Right renal pelvis (tissue), 4 donors: ENCODE results near the gene LRSAM1. TPM values are rescaled to one million over a fixed set of nuclear protein-coding genes. Genes with fewer than 3 reads are reported as not detected.

ENCODE experiments used
- DNase-seq, 4 donors: peaks; one replicate each; pipeline ENCODE4 v3.0.0-alpha.2; 2013; ENCODE audit warnings: low read depth in 4 of 4, low spot score in 3 of 4, missing footprints in 1 of 4
- polyA plus RNA-seq, 4 donors: library from polyadenylated mRNA; unstranded; fragments of 120-200 nt; gene quantifications; one replicate each; pipeline ENCODE4 v1.2.1, GENCODE V29; 2013; ENCODE audit not compliant: insufficient read length in 4 of 4

Gene LRSAM1
- polyA plus RNA-seq = 10 to 100 TPM; 12.5 to 18.4 (median 16.8) TPM

DNA sequence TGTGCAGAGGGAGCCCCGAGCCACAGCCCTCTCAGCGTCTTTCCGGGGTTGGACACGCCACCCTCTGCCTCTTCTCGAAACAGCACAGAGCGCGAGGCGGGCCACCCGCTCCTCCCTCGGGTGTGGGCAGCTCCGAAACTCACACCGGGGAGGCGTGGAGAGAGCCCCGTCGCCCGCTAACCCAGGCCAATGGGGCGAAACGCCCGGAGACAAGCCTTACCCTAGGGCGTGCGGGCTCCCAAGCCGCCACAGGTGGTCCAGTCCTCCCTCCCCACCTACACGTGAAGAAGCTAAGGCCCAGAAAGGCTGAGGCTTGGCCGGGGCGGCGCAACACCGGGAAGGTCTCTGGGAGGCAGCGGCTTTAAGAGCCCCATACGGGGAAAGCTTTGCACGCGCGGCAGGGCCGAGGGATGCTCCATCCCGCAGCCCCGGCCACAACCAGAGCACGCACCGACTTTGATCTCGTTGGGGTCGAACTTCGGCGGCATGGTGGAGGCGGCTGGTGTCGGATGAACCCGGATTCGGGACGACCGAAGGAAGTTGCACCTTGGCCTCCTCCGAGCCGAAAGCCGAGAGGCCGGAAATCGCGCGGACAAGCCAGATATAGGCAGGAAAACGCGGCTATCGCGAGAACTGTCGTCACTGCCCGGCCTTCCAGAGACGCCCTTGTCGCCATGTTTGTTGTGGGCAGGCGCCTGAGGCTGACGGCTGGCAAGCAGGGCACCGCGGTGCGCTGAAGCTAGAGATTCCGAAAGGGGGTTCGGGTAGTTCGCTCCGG is at the start of gene LRSAM1, which contains the start of gene RPL12:
Gene LRSAM1, plus strand, starts transcription at position 681 of the 778 bp plus-strand sequence. CDS start 3,018 bp downstream, outside the sequence.
Gene RPL12, minus strand, starts transcription at position 577 of the 778 bp plus-strand sequence. Its CDS starts 89 bp downstream, at position 488.
- DNase-seq = peak; percentile 94 to 99 (median 96)

DNA sequence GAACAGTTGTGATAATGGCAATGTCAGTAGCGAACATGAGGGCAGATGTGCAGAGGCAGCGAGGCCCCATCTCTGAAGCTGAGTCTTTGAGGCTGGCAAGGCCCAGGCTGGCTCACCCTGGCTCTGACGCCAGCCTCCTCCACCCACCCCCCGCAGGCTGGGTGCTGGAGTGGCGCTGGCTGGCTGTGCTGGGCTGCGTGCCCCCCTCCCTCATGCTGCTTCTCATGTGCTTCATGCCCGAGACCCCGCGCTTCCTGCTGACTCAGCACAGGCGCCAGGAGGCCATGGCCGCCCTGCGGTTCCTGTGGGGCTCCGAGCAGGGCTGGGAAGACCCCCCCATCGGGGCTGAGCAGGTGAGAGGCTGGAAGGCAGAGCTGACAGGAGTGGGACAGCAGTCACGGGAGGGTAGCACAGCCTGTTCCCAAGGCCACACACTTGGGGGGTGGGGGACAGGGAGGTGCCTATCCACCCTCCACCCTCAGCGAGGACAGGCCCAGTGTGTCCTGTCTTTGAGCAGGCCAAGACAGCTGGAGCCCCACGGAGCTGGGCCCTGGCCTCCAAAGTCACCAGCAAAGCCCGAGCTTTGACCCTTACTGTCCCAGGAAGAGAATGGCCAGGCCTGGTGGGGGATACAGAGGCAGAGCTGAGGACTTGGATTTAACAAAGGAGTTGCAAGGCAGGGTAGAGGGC is 48.8 kb upstream of the LRSAM1 start:
- DNase-seq = no peak

DNA sequence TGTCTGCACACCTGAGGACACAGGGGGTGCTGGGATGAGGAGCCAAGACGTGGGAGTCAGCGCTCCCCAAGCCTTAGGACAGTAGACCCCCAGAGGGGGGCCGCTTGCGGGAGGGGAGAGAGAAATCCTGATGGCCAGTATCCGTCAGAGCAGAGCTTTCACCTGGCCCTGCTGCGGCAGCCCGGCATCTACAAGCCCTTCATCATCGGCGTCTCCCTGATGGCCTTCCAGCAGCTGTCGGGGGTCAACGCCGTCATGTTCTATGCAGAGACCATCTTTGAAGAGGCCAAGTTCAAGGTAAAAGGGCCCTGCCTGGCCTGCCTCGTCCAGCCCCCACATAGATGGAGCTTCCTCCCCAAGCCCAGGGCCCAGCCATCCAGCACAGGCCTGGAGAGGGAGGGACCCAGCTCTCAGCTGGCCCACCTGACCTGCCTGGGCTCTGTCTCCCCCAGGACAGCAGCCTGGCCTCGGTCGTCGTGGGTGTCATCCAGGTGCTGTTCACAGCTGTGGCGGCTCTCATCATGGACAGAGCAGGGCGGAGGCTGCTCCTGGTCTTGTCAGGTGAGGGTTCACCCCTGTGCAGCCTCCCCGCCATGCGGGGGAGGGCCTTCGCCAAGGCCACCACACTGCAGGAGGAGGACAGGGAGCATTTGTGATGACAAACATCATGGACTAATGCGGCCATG is 47.7 kb upstream of the LRSAM1 start:
- DNase-seq = no peak

DNA sequence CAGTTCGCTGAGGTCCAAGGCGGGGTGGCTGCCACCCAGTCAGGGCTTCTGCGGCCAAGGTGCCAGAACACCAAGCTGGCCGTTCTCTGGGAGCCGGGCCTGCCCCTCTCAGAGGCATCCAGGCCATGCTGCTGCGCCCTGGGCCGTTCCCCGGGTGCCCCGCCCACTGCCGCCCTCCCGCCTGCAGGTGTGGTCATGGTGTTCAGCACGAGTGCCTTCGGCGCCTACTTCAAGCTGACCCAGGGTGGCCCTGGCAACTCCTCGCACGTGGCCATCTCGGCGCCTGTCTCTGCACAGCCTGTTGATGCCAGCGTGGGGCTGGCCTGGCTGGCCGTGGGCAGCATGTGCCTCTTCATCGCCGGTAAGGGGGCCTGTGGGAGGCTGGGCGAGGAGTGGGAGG is 46.7 kb upstream of the LRSAM1 start:
- DNase-seq = no peak

DNA sequence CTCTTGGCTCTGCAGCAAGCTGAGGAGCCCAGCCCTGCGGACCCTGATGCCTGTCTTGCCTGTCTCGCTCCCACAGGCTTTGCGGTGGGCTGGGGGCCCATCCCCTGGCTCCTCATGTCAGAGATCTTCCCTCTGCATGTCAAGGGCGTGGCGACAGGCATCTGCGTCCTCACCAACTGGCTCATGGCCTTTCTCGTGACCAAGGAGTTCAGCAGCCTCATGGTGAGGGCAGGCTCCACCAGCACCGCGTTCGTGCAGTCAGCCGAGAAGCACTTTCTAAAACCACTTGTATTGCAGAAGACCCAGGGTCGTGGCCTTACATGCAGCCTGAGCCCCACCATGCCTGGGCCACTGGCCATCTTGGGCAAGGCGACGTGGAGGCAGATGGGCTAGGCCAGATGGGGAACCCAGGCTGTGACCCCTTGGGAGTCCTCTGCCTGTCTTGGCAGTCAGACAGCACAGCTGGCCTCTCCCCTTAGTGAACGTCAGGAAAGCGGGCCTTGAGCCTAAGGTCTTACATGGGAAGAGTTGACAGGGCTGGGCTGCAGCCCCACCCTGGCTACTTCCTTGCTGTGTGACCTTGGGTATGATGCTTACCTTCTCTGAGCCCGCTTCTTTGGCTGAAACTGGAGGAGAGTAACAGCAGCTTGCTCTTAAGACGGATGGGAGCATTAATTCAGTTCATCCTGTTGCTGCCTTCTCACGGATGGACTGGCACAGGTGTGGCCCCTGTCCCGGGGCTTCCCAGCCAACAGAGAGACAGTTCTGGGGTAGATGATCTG is 45.8 kb upstream of the LRSAM1 start:
- no peak for DNase-seq

DNA sequence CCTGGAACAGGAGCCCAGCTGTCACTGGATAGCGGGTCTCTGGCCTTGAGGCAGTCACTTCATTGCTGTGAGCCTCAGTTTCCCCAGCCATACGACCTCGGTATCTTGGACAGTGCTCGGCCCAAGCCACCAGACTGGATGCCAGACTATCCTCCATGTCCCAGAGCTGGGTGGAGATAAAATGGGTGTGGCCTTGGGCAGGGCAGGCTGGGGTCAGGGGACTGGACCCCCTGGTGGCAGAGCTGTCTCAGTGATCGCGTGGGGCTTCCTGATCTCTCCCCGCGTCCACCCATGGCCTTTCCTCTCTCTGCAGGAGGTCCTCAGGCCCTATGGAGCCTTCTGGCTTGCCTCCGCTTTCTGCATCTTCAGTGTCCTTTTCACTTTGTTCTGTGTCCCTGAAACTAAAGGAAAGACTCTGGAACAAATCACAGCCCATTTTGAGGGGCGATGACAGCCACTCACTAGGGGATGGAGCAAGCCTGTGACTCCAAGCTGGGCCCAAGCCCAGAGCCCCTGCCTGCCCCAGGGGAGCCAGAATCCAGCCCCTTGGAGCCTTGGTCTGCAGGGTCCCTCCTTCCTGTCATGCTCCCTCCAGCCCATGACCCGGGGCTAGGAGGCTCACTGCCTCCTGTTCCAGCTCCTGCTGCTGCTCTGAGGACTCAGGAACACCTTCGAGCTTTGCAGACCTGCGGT is 44.4 kb upstream of the LRSAM1 start:
- DNase-seq = no peak

- no peak for DNase-seq
Observed at GRCh38 chr9:127407492-127407843, 43.8 kb upstream of the LRSAM1 start.

GRCh38 chr9:127411122-127411521 is 40.2 kb upstream of the LRSAM1 start:
- DNase-seq = no peak

GRCh38 chr9:127415141-127415540 is 36.2 kb upstream of the LRSAM1 start:
- DNase-seq = no peak

GRCh38 chr9:127415657-127416056 is 35.7 kb upstream of the LRSAM1 start:
- DNase-seq = no peak

DNA sequence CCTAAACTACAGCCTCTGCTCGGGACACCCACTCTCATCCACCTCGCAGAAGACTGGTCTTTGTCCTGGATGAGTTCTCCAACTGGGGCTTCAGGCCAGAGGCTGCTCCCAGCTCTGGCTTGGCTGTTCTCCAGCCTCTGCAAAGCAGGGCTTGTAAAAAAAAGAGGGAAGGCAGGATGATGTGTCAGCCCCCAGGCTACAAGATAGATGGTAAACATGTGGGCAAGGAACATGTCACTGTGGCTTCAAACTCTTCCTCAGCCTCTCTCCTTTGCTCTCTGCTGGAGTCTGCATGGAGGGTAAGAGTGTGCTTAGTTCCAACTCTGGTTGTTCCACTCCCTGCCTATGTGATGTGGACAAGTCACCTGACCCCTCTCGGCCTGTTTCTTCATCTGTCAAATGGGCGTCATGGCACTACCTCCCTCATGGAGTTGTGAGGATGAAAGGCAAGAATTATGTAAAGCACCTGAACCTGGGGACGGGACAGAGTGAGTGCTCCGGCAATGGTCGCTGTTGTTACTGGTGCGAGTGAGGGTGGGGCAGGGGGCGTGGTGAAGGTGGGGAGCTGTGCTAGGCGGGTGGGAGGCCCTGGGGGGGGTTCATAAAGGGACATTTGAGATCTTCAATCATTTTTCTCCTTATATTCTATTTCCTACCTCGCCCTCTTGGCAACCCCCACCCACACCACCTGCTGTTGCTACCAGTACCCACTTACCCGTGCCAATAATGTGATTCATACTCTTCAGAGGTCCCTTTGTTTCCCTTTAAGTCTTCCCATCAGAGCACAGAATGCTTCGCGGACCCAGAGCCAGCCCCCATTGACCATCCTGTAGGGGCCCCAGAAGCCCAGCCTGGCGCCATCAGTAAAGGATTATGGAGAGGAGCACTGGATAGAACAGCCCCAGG is 33.9 kb upstream of the LRSAM1 start:
- no peak for DNase-seq

GRCh38 chr9:127418037-127418471 is 33.3 kb upstream of the LRSAM1 start:
- no peak for DNase-seq

GRCh38 chr9:127419348-127419747 is 32.0 kb upstream of the LRSAM1 start:
- DNase-seq = no peak

- no peak for DNase-seq
Observed at GRCh38 chr9:127421057-127421456, 30.3 kb upstream of the LRSAM1 start.

DNA sequence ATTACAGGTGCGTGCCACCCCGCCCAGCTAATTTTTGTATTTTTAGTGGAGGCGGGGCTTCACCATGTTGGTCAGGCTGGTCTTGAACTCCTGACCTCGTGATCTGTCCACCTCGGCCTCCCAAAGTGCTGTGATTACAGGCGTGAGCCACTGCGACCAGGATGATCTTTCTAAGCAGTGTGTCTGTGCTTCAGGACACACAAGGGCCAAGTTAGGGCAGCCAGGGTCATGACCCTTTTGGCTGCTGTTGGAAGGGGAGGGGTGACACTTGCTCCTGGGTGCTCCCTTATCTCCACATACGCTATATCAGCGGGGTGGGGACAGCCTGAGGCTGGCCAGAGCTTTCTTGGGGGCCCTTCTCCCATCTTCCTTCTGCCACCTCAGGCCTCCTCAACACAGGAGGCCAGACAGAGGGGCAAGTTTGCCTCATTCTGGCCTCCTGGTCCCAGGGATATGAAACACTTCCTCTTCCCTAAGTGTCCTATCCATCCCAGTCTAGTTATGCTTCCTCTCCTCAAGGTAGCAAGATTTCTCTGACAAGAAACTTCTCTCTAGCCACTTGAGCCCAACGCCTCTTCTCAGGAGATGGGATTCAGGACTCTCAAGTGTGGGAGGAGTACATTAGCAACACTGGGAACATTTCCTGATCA is 29.1 kb upstream of the LRSAM1 start:
- no peak for DNase-seq

DNA sequence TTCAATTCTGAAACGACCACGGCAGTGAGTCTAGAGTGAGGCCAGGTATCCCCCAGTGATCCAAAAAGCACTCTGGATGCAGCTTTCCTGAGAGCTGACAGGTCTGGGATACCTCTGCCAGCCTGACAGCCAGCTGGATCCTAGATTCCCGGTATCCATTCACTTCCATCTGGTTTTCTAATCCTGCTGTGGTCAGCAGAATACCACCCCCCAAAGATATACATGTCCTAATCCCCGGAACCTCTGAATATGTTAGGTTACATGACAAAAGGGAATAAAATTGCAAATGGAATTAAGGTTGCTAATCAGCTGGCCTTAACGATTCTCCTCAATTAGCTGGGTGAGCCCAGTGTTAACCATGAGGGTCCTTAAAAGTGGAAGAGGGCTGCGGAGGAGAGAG is 28.5 kb upstream of the LRSAM1 start:
- DNase-seq = no peak

DNA sequence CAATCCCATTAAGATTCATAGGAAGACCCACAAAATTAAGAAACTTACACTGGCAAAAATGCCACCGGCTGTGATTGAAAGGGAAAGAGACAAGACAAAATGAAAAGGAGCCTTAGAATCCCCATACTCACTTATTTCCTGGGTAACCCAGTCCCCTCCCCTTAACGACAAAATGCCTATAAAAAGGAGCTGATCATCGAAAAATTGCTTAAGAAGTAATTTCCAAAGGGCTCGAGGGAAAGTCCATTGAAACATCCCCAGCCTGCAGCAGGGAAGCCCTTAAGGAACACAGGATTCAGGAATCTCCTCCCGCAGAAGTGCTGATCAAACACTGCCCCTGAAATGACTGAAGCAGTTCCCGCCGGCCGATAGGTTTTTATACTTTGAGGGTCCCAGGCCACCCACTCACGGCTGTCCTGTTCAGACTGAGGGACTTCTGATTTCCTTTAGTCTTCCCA is 27.8 kb upstream of the LRSAM1 start:
- DNase-seq = no peak

GRCh38 chr9:127423934-127424675 is 27.2 kb upstream of the LRSAM1 start, which contains the start of gene ZNF79:
TSS of gene ZNF79 (plus strand) at chr9:127424382. CDS start at chr9:127424788, 406 bp downstream.
- peak; percentile 83 to 88 (median 84) for DNase-seq
